ENCODE results near the gene ZSCAN25.
"Not testable (repeated sequence)": the region's sequence is repeated elsewhere in the genome, so short reads cannot be mapped to it uniquely, and the experiment has no call there.

The ZSCAN25 gene

GRCh38 chr7:99618726-99619125, 2.0 kb downstream of the ZSCAN25 start:
- DNase-seq = no peak

- DNase-seq = no peak
These were observed 2.9 kb downstream of the ZSCAN25 start for GRCh38 chr7:99619571-99620130.

GRCh38 chr7:99621271-99621670, 4.5 kb downstream of the ZSCAN25 start:
- DNase-seq = no peak

- DNase-seq = no peak
These were observed 5.8 kb downstream of the ZSCAN25 start for GRCh38 chr7:99622596-99622995.

- no peak for DNase-seq
These were observed 6.4 kb downstream of the ZSCAN25 start for GRCh38 chr7:99623091-99623693.

- DNase-seq = no peak
These were observed 7.1 kb downstream of the ZSCAN25 start for GRCh38 chr7:99623702-99624447.

- DNase-seq = no peak
These were observed 7.7 kb downstream of the ZSCAN25 start for GRCh38 chr7:99624484-99624883.

GRCh38 chr7:99625321-99625720, 8.6 kb downstream of the ZSCAN25 start:
- no peak for DNase-seq

- DNase-seq = no peak
These were observed 9.2 kb downstream of the ZSCAN25 start for GRCh38 chr7:99625961-99626360.

GRCh38 chr7:99626661-99627060, 9.9 kb downstream of the ZSCAN25 start:
- DNase-seq = no peak

- no peak for DNase-seq
These were observed 10.8 kb downstream of the ZSCAN25 start for GRCh38 chr7:99627513-99627912.

GRCh38 chr7:99628471-99629465, 12.0 kb downstream of the ZSCAN25 start:
- DNase-seq = no peak

GRCh38 chr7:99629643-99630042, 12.9 kb downstream of the ZSCAN25 start:
- DNase-seq = no peak

- DNase-seq = no peak
These were observed 14.8 kb downstream of the ZSCAN25 start for GRCh38 chr7:99631295-99632109.

GRCh38 chr7:99637414-99637813, 20.7 kb downstream of the ZSCAN25 start:
- not testable (repeated sequence) for DNase-seq

- DNase-seq = no peak
These were observed 22.0 kb downstream of the ZSCAN25 start for GRCh38 chr7:99638731-99639130.

GRCh38 chr7:99639267-99639666, 22.5 kb downstream of the ZSCAN25 start:
- no peak for DNase-seq

GRCh38 chr7:99642027-99642426, 25.3 kb downstream of the ZSCAN25 start:
- no peak for DNase-seq

- DNase-seq = no peak
These were observed 26.7 kb downstream of the ZSCAN25 start for GRCh38 chr7:99643464-99643863.

GRCh38 chr7:99644431-99644830, 27.7 kb downstream of the ZSCAN25 start:
- no peak for DNase-seq

- no peak for DNase-seq
These were observed 28.8 kb downstream of the ZSCAN25 start for GRCh38 chr7:99645590-99645989.

- DNase-seq = no peak
These were observed 32.1 kb downstream of the ZSCAN25 start for GRCh38 chr7:99648843-99649242.
